Loucy (cell line): ENCODE results near the gene EXOC2.

Experiments
- H2AFZ ChIP-seq: fragments of 200-600 bp; sonication (generic); 2 replicates; pipeline ENCODE4 v1.6.0; 2016; ENCODE audit warnings: antibody characterized with exemption, mild to moderate bottlenecking, low read length, moderate library complexity
- H3F3A ChIP-seq: fragments of 200-600 bp; 2 replicates; pipeline ENCODE4 v1.6.0; 2016; ENCODE audit warnings: antibody characterized with exemption, low read depth, mild to moderate bottlenecking
- H3K27me3 ChIP-seq: fragments of 200-600 bp; sonication (generic); 2 replicates; pipeline ENCODE4 v1.6.1; 2014; ENCODE audit warnings: low read length, mild to moderate bottlenecking; ENCODE audit not compliant: insufficient read depth, poor library complexity, severe bottlenecking
- H3K36me3 ChIP-seq: fragments of 200-600 bp; sonication (generic); 2 replicates; pipeline ENCODE4 v1.6.1; 2016; ENCODE audit warnings: low read length; ENCODE audit not compliant: insufficient read depth
- H3K4me1 ChIP-seq: fragments of 200-600 bp; sonication (generic); 2 replicates; pipeline ENCODE4 v1.5.1; 2014; ENCODE audit warnings: low read length, mild to moderate bottlenecking; ENCODE audit not compliant: insufficient read depth, poor library complexity, severe bottlenecking
- H3K4me2 ChIP-seq: fragments of 200-600 bp; sonication (generic); 2 replicates; pipeline ENCODE4 v1.6.0; 2014; ENCODE audit warnings: antibody characterized with exemption, low read length, low read depth, mild to moderate bottlenecking; ENCODE audit not compliant: poor library complexity, severe bottlenecking
- H3K4me3 ChIP-seq: fragments of 200-600 bp; sonication (generic); 2 replicates; pipeline ENCODE4 v1.5.1; 2014; ENCODE audit warnings: low read length, mild to moderate bottlenecking, mixed read lengths; ENCODE audit not compliant: poor library complexity, severe bottlenecking
- H3K79me2 ChIP-seq: fragments of 200-600 bp; sonication (generic); 2 replicates; pipeline ENCODE4 v1.6.1; 2014; ENCODE audit warnings: low read length; ENCODE audit not compliant: insufficient read depth
- H3K9ac ChIP-seq: fragments of 200-600 bp; sonication (generic); 2 replicates; pipeline ENCODE4 v1.6.0; 2014; ENCODE audit warnings: mild to moderate bottlenecking, low read depth, low read length, moderate library complexity; ENCODE audit not compliant: poor library complexity, severe bottlenecking
- H3K9me2 ChIP-seq: fragments of 200-600 bp; sonication (generic); replicated peaks from 2 replicates; pipeline ENCODE4 v1.6.1; 2016; ENCODE audit warnings: low read depth, low read length, mixed read lengths
- H3K9me3 ChIP-seq: fragments of 200-600 bp; sonication (generic); 2 replicates; pipeline ENCODE4 v1.6.1; 2014; ENCODE audit warnings: mild to moderate bottlenecking, antibody characterized with exemption, low read length, low read depth; ENCODE audit not compliant: insufficient read depth
- H4K20me1 ChIP-seq: fragments of 200-600 bp; sonication (generic); 2 replicates; pipeline ENCODE4 v1.6.0; 2014; ENCODE audit warnings: antibody characterized with exemption, low read length, mild to moderate bottlenecking; ENCODE audit not compliant: insufficient read depth, poor library complexity, severe bottlenecking
- EZH2phosphoT487 ChIP-seq: fragments of 200-600 bp; IDR thresholded peaks from 2 replicates; pipeline ENCODE4 v1.6.1; 2018; ENCODE audit warnings: antibody characterized with exemption, mild to moderate bottlenecking, moderate library complexity, borderline replicate concordance
- TF ChIP-seq, protein P1 (sequence below): fragments of 200-600 bp; sonication (generic); conservative IDR thresholded peaks from 2 replicates; pipeline ENCODE4 v1.5.1; 2014; ENCODE audit warnings: mild to moderate bottlenecking, antibody characterized with exemption, low read length

Gene EXOC2

DNA sequence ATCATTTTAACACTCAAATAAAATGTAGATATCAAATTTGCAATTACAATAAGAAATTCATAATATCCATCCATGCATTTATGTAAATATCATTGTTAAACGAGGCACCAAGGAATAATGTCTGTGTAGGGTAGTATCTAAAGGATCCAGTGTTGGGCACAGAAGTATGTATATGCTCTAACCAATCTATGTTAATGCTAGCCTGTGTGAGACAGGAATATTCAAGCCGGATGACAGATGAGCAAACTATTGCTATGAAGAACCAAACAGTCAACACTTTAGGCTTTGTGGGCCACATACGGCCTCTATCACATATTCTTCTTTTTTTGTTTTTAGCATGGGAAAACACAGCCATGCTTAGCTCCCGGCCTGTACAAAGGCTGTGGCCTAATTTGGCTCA lies 81.0 kb downstream of the EXOC2 start:
- no peaks in the 10 kb centered on the region for H4K20me1 ChIP-seq

DNA sequence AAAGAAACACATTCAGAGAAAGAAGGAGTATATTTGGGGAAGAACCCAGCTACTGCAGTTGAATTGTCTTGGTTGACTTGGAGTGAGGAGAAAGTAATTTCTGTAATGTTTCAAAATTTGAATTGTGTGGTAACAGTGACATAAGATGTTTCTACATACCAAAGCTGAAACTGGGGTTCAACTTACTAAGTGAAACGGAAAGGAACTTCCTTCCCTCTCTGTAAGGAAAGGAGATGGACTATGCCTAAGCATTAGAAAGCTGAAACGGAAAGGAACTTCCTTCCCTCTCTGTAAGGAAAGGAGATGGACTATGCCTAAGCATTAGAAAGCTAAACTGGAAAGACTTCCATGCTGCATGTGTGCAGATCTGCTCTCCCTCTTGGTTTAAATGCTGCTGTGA lies 82.1 kb downstream of the EXOC2 start:
- H3F3A ChIP-seq, result no peaks in the 10 kb centered on the region
- no peak overlapping the region for H3K4me2 ChIP-seq
- TF ChIP-seq EZH2phosphoT487, result no peak
- TF ChIP-seq, protein P1, sequence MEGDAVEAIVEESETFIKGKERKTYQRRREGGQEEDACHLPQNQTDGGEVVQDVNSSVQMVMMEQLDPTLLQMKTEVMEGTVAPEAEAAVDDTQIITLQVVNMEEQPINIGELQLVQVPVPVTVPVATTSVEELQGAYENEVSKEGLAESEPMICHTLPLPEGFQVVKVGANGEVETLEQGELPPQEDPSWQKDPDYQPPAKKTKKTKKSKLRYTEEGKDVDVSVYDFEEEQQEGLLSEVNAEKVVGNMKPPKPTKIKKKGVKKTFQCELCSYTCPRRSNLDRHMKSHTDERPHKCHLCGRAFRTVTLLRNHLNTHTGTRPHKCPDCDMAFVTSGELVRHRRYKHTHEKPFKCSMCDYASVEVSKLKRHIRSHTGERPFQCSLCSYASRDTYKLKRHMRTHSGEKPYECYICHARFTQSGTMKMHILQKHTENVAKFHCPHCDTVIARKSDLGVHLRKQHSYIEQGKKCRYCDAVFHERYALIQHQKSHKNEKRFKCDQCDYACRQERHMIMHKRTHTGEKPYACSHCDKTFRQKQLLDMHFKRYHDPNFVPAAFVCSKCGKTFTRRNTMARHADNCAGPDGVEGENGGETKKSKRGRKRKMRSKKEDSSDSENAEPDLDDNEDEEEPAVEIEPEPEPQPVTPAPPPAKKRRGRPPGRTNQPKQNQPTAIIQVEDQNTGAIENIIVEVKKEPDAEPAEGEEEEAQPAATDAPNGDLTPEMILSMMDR, result no peak
- no peak overlapping the region for H2AFZ ChIP-seq
- no peaks in the 10 kb centered on the region for H3K27me3 ChIP-seq
- H3K79me2 ChIP-seq, result no peaks in the 10 kb centered on the region
- no peaks in the 10 kb centered on the region for H4K20me1 ChIP-seq
- H3K4me1 ChIP-seq, result no peaks in the 10 kb centered on the region
- H3K9ac ChIP-seq, result no peak overlapping the region
- peaks cover 32% of the 10 kb centered on the region; the same call in 1 of the 2 replicates for H3K36me3 ChIP-seq
- no peaks in the 10 kb centered on the region for H3K9me2 ChIP-seq
- no peak overlapping the region for H3K4me3 ChIP-seq
- no peaks in the 10 kb centered on the region for H3K9me3 ChIP-seq

More for the DNA sequence above, 81.0 kb downstream of the EXOC2 start:
- Histone ChIP-seq H3K9me2 (no peaks in the 10 kb centered on the region), H3K4me2 (no peak overlapping the region), H3F3A (no peaks in the 10 kb centered on the region), H3K27me3 (no peaks in the 10 kb centered on the region), H3K9me3 (no peaks in the 10 kb centered on the region), H3K4me1 (no peaks in the 10 kb centered on the region), H3K79me2 (no peaks in the 10 kb centered on the region), H3K9ac (no peak overlapping the region), H3K36me3 (peaks cover 32% of the 10 kb centered on the region; the same call in 1 of the 2 replicates), H2AFZ (no peak overlapping the region), H3K4me3 (no peak overlapping the region)
- TF ChIP-seq EZH2phosphoT487, result no peak
- TF ChIP-seq, protein P1, result no peak

DNA sequence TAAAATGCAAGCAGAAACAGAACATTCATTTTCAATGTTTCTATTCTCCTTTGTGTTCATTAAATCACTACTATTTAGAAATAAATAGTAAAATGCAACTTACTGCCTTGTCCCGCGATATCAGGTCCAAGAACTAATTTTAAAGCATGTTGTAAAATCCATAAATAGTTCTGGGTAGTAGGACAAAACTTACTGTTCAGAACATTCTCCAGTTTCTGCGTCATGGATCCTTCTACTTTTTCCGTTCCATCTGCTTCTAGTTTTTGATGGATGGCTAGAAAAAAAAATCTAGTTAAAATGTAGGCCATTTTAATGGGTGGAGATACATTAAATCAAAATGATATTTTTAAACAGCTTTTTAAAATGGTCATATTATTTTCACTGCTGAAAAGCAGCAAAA lies 83.0 kb downstream of the EXOC2 start:
- Histone ChIP-seq H2AFZ (no peak overlapping the region), H3K36me3 (peaks cover 22% of the 10 kb centered on the region; the same call in 1 of the 2 replicates), H3K79me2 (no peaks in the 10 kb centered on the region), H4K20me1 (no peaks in the 10 kb centered on the region), H3K9me2 (no peaks in the 10 kb centered on the region), H3K4me2 (no peak overlapping the region), H3K9me3 (no peaks in the 10 kb centered on the region), H3K4me1 (no peaks in the 10 kb centered on the region), H3F3A (no peaks in the 10 kb centered on the region), H3K27me3 (no peaks in the 10 kb centered on the region), H3K9ac (no peak overlapping the region), H3K4me3 (no peak overlapping the region)
- TF ChIP-seq EZH2phosphoT487, result no peak
- TF ChIP-seq, protein P1, result no peak
